ENCODE measurements around the gene ARHGAP22.

DNA sequence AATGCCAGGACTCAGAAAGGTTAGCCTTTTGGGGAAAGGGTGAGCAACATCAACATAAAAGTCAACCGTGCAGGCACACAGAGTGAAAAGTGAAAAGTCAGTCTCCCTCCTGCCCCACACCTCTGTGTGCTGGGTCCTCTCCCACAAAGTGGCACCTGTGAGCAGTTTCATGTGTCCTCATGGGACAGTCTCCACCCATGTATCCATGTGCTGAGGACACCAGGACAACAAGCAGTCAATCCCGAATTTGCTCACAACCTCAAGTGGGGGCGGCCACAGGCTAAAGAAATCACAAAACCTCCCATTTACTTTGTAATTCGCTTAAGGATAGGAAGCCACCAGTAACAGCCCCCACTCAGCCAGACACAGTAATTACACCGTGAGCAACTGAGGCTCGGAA is 97.4 kb downstream of the ARHGAP22 start:
- TF ChIP-seq POLR2A (IDR thresholded peaks at IDR 0.05; ENCODE audit: low read depth, low read length): no peak
- no peak for TF ChIP-seq TAF1 (IDR thresholded peaks at IDR 0.05; ENCODE audit: low read depth, low read length)
- TF ChIP-seq POLR2AphosphoS5 (IDR thresholded peaks at IDR 0.05; ENCODE audit: low read depth, low read length): no peak
- TF ChIP-seq SPI1 (IDR thresholded peaks at IDR 0.05; ENCODE audit: low read depth, low read length): no peak
- no peak for TF ChIP-seq PAX5 (IDR thresholded peaks at IDR 0.05; ENCODE audit: insufficient read depth, low read length, severe bottlenecking)
- no peak for TF ChIP-seq POU2F2 (IDR thresholded peaks at IDR 0.05; ENCODE audit: low read depth, low read length)
